SU-DHL-6 (cell line): ENCODE measurements around the gene PLK5.

ENCODE experiments used
- EZH2phosphoT487 ChIP-seq: fragments of 200-600 bp; sonication (generic), shearing (Covaris generic); conservative IDR thresholded peaks from 2 replicates; pipeline ENCODE4 v1.6.1; 2018; ENCODE audit warnings: mild to moderate bottlenecking, antibody characterized with exemption, low read length, moderate library complexity, mixed read lengths
- TF ChIP-seq, protein P1 (sequence below): fragments of 200-600 bp; sonication (generic); IDR thresholded peaks from one replicate; pipeline ENCODE4 v1.5.1; 2017; ENCODE audit warnings: antibody characterized with exemption, mild to moderate bottlenecking, low read length, moderate library complexity; ENCODE audit not compliant: insufficient read depth, poor library complexity, severe bottlenecking

DNA sequence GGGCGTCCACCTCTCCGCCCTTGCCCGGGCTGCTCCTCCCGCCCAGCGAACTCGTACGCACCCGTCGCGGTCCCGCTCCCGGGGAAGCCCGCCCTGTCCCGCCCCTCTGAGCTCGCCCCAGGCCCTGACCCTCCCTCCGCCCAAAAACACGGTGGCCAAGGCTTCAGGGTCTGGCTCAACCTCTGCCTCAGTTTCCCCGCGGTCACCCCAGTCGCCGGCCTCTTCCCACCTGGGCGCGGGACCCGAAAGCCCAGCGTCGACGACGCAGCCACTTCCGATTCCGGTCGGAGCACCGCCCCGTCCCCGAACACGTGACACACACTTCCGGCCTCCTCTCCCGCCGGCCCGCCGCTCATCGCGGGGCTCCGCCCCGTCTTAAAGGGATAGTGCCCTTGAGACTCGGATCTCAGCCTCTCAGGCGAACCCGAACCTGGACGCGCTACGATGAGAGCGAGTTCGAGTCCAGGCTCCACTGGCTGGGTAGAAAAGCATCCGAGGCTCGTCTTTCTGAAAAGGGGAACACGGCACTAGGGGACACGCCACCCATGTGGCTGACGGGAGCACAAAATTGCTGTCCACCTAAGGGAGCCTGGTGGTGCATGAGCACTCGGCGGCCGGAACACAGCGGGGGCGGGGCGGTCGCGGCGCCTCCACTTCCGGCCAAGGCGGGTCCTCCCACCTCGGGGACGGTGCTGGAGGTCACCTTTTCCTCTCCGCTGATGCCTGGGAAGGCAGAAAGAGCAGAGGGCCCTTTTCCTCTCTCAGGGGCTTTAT is 44.8 kb upstream of the PLK5 start, which contains the start of gene C19orf25:
- TF ChIP-seq, protein P1, sequence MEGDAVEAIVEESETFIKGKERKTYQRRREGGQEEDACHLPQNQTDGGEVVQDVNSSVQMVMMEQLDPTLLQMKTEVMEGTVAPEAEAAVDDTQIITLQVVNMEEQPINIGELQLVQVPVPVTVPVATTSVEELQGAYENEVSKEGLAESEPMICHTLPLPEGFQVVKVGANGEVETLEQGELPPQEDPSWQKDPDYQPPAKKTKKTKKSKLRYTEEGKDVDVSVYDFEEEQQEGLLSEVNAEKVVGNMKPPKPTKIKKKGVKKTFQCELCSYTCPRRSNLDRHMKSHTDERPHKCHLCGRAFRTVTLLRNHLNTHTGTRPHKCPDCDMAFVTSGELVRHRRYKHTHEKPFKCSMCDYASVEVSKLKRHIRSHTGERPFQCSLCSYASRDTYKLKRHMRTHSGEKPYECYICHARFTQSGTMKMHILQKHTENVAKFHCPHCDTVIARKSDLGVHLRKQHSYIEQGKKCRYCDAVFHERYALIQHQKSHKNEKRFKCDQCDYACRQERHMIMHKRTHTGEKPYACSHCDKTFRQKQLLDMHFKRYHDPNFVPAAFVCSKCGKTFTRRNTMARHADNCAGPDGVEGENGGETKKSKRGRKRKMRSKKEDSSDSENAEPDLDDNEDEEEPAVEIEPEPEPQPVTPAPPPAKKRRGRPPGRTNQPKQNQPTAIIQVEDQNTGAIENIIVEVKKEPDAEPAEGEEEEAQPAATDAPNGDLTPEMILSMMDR: no peak
- no peak for TF ChIP-seq EZH2phosphoT487
